GM13976 (cell line): ENCODE data around the gene COG2.

Experiments used
- DNase-seq: peaks from one replicate; pipeline ENCODE4 v3.0.0; 2012; ENCODE audit warnings: low spot score
- in situ Hi-C: fragments of 300-500 bp; cut with MboI; formaldehyde crosslinking; loops from one replicate; pipeline ENCODE4 v1.12.0; 2022; ENCODE audit warnings: low sequenced_read_pairs, mixed read lengths, inconsistent platforms; ENCODE audit not compliant: unreplicated experiment
- TF ChIP-seq, protein P1 (sequence below): IDR thresholded peaks from 2 replicates; pipeline ENCODE4 v1.5.1; 2012; ENCODE audit warnings: borderline replicate concordance, mild to moderate bottlenecking; ENCODE audit not compliant: insufficient read depth; ENCODE audit errors: extremely low read depth, missing control alignments, control extremely low read depth

The COG2 gene

DNA sequence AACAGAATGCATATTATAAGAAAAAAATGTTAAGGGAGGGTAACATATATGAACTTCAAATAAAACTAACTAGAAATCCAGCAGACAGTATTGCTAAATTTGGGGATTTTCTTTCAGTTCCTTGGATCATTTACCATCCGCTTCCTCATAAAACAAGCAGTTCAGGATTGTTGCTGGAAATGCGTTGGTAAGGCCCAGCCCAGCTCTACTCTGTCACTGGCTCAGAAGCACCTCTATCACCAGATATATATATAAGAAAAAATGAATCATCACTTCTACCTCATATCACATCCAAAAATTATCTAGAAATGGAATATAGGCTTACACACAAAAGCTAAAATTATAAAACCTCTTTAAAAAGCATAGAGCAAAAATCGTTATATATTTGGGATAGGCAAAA is 28.2 kb upstream of the COG2 start:
- DNase-seq: no peak
- TF ChIP-seq, protein P1, sequence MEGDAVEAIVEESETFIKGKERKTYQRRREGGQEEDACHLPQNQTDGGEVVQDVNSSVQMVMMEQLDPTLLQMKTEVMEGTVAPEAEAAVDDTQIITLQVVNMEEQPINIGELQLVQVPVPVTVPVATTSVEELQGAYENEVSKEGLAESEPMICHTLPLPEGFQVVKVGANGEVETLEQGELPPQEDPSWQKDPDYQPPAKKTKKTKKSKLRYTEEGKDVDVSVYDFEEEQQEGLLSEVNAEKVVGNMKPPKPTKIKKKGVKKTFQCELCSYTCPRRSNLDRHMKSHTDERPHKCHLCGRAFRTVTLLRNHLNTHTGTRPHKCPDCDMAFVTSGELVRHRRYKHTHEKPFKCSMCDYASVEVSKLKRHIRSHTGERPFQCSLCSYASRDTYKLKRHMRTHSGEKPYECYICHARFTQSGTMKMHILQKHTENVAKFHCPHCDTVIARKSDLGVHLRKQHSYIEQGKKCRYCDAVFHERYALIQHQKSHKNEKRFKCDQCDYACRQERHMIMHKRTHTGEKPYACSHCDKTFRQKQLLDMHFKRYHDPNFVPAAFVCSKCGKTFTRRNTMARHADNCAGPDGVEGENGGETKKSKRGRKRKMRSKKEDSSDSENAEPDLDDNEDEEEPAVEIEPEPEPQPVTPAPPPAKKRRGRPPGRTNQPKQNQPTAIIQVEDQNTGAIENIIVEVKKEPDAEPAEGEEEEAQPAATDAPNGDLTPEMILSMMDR: no peak
- in situ Hi-C loops: no loop called here

DNA sequence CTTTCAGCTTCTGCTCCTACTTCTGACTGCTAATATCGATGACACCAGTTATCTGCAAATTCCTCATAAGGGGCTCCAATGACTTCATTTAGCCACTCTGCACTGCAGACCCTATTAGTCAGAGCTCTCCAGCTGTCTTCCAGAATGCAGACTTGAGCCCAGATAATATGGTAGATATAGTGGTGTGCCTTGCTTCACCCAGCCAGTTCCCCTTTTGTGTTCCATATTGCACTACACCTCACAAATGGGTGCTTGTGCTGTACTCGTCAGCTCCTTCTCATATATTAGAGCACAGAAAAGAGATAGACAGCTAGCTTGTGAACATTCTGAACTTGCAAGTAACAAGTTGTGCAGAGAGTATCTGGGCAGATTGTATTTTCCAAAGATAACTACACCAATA is 23.7 kb upstream of the COG2 start:
- TF ChIP-seq, protein P1: no peak

DNA sequence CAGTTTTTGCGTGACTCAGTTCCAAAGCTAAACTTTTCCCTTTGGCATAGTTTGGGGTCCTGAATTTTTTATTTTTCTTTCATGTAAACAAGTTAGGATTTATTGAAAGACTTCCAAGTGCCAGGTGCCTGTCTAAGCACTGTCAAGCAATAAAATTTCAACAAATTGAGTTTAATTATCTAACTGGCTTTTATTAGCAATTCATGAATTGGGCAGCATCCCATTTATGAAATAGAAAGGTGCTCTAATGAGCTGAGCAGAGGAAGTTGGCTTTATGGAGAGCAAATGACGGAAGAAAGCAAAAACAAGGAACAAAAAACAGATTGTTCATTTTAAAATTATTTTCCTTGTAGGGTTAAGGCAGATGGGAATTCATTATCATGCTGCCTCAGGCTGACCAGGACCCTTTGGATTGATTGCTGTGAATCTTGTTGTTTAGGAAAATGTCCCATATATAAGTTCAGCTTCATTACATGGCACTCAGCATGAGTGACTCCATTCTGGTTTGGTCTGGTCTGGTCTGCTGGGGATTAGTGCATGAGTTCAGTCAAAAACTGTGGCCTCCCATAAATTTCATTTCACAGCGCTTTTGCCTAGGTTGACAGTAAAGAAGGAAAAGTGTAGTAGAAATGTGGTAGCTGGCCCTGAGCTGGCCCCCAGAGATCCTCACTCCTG is 21.5 kb upstream of the COG2 start:
- in situ Hi-C loops: no loop called here

More for the DNA sequence above, 23.7 kb upstream of the COG2 start:
- no peak for DNase-seq
- in situ Hi-C loops: no loop called here

DNA sequence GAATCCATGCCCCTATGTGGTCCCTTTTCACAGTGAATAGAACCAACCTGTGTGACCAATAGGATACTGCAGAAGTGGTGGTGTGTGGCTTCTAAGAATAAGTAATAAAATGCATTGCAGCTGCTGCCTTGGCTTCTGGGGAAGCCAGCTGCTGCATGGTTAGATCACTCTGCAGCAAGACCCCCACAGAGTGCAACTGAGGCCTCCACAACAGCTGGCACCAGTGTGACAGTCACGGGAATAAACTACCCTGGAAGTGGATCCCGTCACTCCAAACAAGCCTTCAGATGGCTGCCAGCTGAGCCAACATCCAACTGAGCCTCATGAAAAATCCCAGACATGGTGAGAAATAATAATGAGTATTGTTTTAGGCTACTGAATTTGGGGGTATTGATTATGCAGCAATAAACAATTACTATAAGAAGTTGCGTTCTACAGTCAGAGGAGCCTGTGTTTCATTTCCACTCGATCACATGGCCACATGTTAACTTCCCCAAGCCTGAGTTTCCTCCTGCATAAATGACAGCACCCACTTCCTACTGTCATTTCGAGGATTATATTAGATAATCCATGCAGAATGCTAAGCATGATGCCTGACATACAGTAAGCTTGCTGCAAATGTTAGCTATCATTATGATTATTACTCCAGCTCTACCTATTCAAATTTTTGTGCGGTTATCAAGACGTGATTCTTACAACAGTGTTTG is 20.8 kb upstream of the COG2 start:
- TF ChIP-seq, protein P1: no peak
- no peak for DNase-seq
- in situ Hi-C loops: no loop called here

More for the DNA sequence above, 21.5 kb upstream of the COG2 start:
- DNase-seq: no peak
- TF ChIP-seq, protein P1: no peak

DNA sequence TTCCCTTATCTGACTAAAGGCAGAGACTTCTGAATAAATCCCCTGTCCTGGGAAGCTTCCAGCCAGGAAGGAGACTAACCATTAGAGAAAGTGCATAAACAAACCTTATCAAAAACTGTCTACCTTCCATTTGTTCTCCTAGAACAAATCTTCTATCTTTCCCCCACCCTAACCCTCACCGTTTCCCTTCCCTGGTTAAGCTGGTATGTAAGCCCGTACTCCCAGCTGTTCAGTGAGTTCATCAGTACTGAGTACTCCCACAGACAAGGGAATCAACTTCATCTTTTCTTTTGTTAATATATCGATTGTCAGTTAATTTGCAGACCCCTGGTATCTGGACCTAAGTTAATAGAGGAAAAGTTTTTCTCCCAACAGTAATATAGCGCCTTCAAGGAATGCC is 20.1 kb upstream of the COG2 start:
- TF ChIP-seq, protein P1: no peak
- no peak for DNase-seq
- in situ Hi-C loops: no loop called here

DNA sequence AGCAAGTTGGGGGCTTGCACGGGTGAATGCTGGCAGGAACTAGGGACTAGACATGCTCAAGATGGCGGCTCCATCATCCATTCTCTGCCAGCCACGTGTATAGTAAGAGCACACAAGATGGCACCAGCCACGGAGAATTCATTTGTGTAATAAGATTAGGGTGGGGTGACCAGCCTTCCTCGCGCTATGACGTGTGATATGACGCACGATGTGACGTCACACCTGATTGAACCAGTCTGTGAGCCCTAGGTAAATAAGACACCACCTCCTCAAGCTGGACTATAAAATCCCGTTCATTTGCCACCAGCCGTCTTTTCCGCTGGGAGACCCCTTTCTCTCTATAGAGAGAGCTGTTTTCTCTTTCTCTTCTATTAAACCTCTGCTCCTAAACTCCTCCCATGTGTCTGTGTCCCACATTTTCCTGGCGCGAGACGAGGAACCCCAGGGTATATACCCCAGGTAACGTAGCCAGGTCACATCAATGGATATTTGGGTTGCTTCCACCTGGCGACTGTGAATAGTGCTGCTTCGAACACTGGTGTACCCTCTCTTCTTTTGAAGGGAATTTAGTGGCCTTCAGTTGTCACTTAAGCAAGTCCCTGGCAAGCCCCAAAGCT is 18.1 kb upstream of the COG2 start:
- DNase-seq: no peak
- TF ChIP-seq, protein P1: no peak
- in situ Hi-C loops: no loop called here
